Upper lobe of right lung (tissue), 1 donor: ENCODE measurements around the gene DIPK1C. TPM values are rescaled to one million over a fixed set of nuclear protein-coding genes. Genes with fewer than 3 reads are reported as not detected.

ENCODE experiments used
- ATAC-seq: fragments of 200-7000 bp; cut with Tn5 transposase; one replicate; pipeline ENCODE4 v1.9.1; 2020; ENCODE audit warnings: mild to moderate bottlenecking, moderate library complexity
- DNase-seq: peaks from one replicate; pipeline ENCODE4 v3.0.0-alpha.2; 2020
- H3K27ac ChIP-seq: fragments of 200-600 bp; one replicate; pipeline ENCODE4 v1.8.0; 2022
- H3K27me3 ChIP-seq: fragments of 200-600 bp; one replicate; pipeline ENCODE4 v1.8.0; 2022; ENCODE audit warnings: mild to moderate bottlenecking
- H3K36me3 ChIP-seq: fragments of 200-600 bp; one replicate; pipeline ENCODE4 v1.8.0; 2022
- H3K4me1 ChIP-seq: fragments of 200-600 bp; one replicate; pipeline ENCODE4 v1.8.0; 2022
- H3K4me3 ChIP-seq: fragments of 200-600 bp; one replicate; pipeline ENCODE4 v1.8.0; 2022; ENCODE audit warnings: mild to moderate bottlenecking
- H3K9me3 ChIP-seq: fragments of 200-600 bp; one replicate; pipeline ENCODE4 v1.8.0; 2022
- CTCF ChIP-seq: fragments of 200-600 bp; IDR thresholded peaks from one replicate; pipeline ENCODE4 v1.8.0; 2022; ENCODE audit warnings: antibody characterized with exemption
- intact Hi-C: fragments of 100-400 bp; cut with DNase I; formaldehyde crosslinking; loops from one replicate; pipeline ENCODE4 v1.11.0; 2022
- total RNA-seq: library from RNA; stranded (reverse); fragmentation: NEBNext Ultra II Directional; extraction: Animal tissue kit (Norgen Biotek cat#: 25700); gene quantifications from one replicate; pipeline ENCODE4 v1.2.1, GENCODE V29; 2021
- donor health status: DM: no; HTN: yes; CAD: no; lungs with severe emphysema.

The DIPK1C gene
- total RNA-seq, 1 donor from 2014 or later = not detected

GRCh38 chr18:74489676-74490075 lies 32.6 kb upstream of the DIPK1C start:
- ATAC-seq = no peak
- TF ChIP-seq CTCF = no peak
- H3K4me3 ChIP-seq = no peak overlapping the region
- H3K27me3 ChIP-seq = no peaks in the 10 kb centered on the region
- H3K9me3 ChIP-seq = no peaks in the 10 kb centered on the region
- no peaks in the 10 kb centered on the region for H3K36me3 ChIP-seq
- intact Hi-C loops = no loop called here
- no peaks in the 10 kb centered on the region for H3K4me1 ChIP-seq
- H3K27ac ChIP-seq = no peak overlapping the region
- no peak for DNase-seq

GRCh38 chr18:74488864-74489263 lies 31.8 kb upstream of the DIPK1C start:
- TF ChIP-seq CTCF = no peak
- Histone ChIP-seq H3K4me1 (no peaks in the 10 kb centered on the region), H3K4me3 (no peak overlapping the region), H3K9me3 (no peaks in the 10 kb centered on the region), H3K27me3 (no peaks in the 10 kb centered on the region), H3K27ac (no peak overlapping the region), H3K36me3 (no peaks in the 10 kb centered on the region)
- intact Hi-C loops = no loop called here
- ATAC-seq (no peak), DNase-seq (no peak)

GRCh38 chr18:74488354-74488753 lies 31.2 kb upstream of the DIPK1C start:
- no peak for TF ChIP-seq CTCF
- H3K27ac ChIP-seq = no peak overlapping the region
- no peaks in the 10 kb centered on the region for H3K4me1 ChIP-seq
- ATAC-seq = no peak
- no peaks in the 10 kb centered on the region for H3K36me3 ChIP-seq
- H3K9me3 ChIP-seq = no peaks in the 10 kb centered on the region
- H3K27me3 ChIP-seq = no peaks in the 10 kb centered on the region
- intact Hi-C loops = no loop called here
- no peak overlapping the region for H3K4me3 ChIP-seq
- no peak for DNase-seq

GRCh38 chr18:74486119-74486849 lies 29.2 kb upstream of the DIPK1C start:
- intact Hi-C loops = no loop called here
- Histone ChIP-seq H3K27ac (no peak overlapping the region), H3K4me3 (no peak overlapping the region), H3K4me1 (no peaks in the 10 kb centered on the region), H3K27me3 (no peaks in the 10 kb centered on the region), H3K9me3 (no peaks in the 10 kb centered on the region), H3K36me3 (no peaks in the 10 kb centered on the region)
- peak; percentile 21 for ATAC-seq
- no peak for DNase-seq
- TF ChIP-seq CTCF = no peak

GRCh38 chr18:74482697-74483096 lies 25.6 kb upstream of the DIPK1C start:
- ATAC-seq (no peak), DNase-seq (no peak)
- intact Hi-C loops = no loop called here

More at GRCh38 chr18:74482697-74483096, 25.6 kb upstream of the DIPK1C start:
- no peaks in the 10 kb centered on the region for H3K27me3 ChIP-seq
- no peaks in the 10 kb centered on the region for H3K36me3 ChIP-seq
- no peaks in the 10 kb centered on the region for H3K4me1 ChIP-seq
- H3K4me3 ChIP-seq = no peak overlapping the region
- no peak for TF ChIP-seq CTCF
- no peaks in the 10 kb centered on the region for H3K9me3 ChIP-seq
- no peak overlapping the region for H3K27ac ChIP-seq
